CD4-positive, alpha-beta T cell (primary cell): ENCODE measurements around the gene ATM. TPM values are rescaled to one million over a fixed set of nuclear protein-coding genes. Genes with fewer than 3 reads are reported as not detected.
"Not testable (repeated sequence)": the region's sequence is repeated elsewhere in the genome, so short reads cannot be mapped to it uniquely, and the experiment has no call there.

Experiments used
- ATAC-seq: fragments of 200-7000 bp; cut with Tn5 transposase; one replicate; pipeline ENCODE4 v1.10.0; 2022; ENCODE audit warnings: mild to moderate bottlenecking; ENCODE audit not compliant: poor library complexity
- CTCF ChIA-PET: fragments of 350-600 bp; sonication (Branson Sonifier 250); formaldehyde crosslinking; loops from one replicate; lab custom pipeline; 2021; ENCODE audit warnings: antibody characterized with exemption, inconsistent platforms; lab: Charles Lee
- POLR2A ChIA-PET: fragments of 350-600 bp; sonication (Branson Sonifier 250); formaldehyde crosslinking; loops from one replicate; lab custom pipeline; 2021; ENCODE audit warnings: antibody characterized with exemption, inconsistent platforms; lab: Charles Lee
- DNase-seq, 14 experiments: peaks; one replicate each; pipeline ENCODE4 v3.0.0-alpha.2; 2013 to 2020; ENCODE audit warnings: mixed read lengths in 2 of 14
- H3K27ac ChIP-seq, 2 donors: one replicate each; pipeline versions ENCODE4 v1.5.1 to v1.7.0; 2013; ENCODE audit warnings: low read length in 2 of 2, low read depth in 1 of 2, mild to moderate bottlenecking in 1 of 2
- H3K27me3 ChIP-seq, 2 experiments: 1 replicate in 1 of 2; 2 replicates in 1 of 2; pipeline versions ENCODE4 v1.6.1 to v1.7.0; 2013; ENCODE audit warnings: low read length in 2 of 2, control low read depth in 1 of 2, mild to moderate bottlenecking in 1 of 2, moderate library complexity in 1 of 2; ENCODE audit not compliant: insufficient read depth in 2 of 2, control insufficient read depth in 1 of 2
- H3K36me3 ChIP-seq: one replicate; pipeline ENCODE4 v1.6.1; 2013; ENCODE audit warnings: low read length, control low read depth; ENCODE audit not compliant: insufficient read depth
- H3K4me1 ChIP-seq: one replicate; pipeline ENCODE4 v1.6.1; 2013; ENCODE audit warnings: low read length, control low read depth; ENCODE audit not compliant: insufficient read depth
- H3K4me3 ChIP-seq: one replicate; pipeline ENCODE4 v1.5.1; 2013; ENCODE audit warnings: mild to moderate bottlenecking, low read length, moderate library complexity
- H3K9me3 ChIP-seq, 2 experiments: 1 replicate in 1 of 2; 2 replicates in 1 of 2; pipeline versions ENCODE4 v1.6.1 to v1.7.0; 2013; ENCODE audit warnings: low read length in 2 of 2, mild to moderate bottlenecking in 2 of 2, control low read depth in 1 of 2, moderate library complexity in 1 of 2; ENCODE audit not compliant: control insufficient read depth in 1 of 2, insufficient read depth in 1 of 2
- H3K27ac Mint-ChIP-seq: one replicate; pipeline ENCODE4 v1.8.0; 2020; ENCODE audit warnings: mixed read lengths
- H3K27me3 Mint-ChIP-seq: one replicate; pipeline ENCODE4 v1.8.0; 2021; ENCODE audit warnings: mixed read lengths
- H3K36me3 Mint-ChIP-seq: one replicate; pipeline ENCODE4 v1.8.0; 2021; ENCODE audit warnings: low read depth, mixed read lengths
- H3K4me1 Mint-ChIP-seq: one replicate; pipeline ENCODE4 v1.8.0; 2021; ENCODE audit warnings: low read depth, mixed read lengths
- H3K4me3 Mint-ChIP-seq: one replicate; pipeline ENCODE4 v1.8.0; 2020; ENCODE audit warnings: mild to moderate bottlenecking, mixed read lengths
- H3K9me3 Mint-ChIP-seq: one replicate; pipeline ENCODE4 v1.8.0; 2020; ENCODE audit warnings: mixed read lengths
- intact Hi-C, 2 experiments: fragments of 100-400 bp; cut with DNase I in 1 of 2; cut with micrococcal nuclease in 1 of 2; formaldehyde crosslinking; loops; one replicate each; pipeline versions ENCODE4 v1.15.1 to v1.9.0; 2023 to 2025; cut with DNase I, micrococcal nuclease
- total RNA-seq, 174 experiments: library from RNA in 2 of 174; stranded (reverse) in 2 of 174; gene quantifications; one replicate each; pipeline ENCODE4 v1.2.3 and lab custom pipeline; 2021 to 2026
- TF ChIP-seq, protein P1 (sequence below): fragments of 200-600 bp; IDR thresholded peaks from one replicate; pipeline ENCODE4 v1.8.0; 2022; ENCODE audit warnings: antibody characterized with exemption, mild to moderate bottlenecking

Gene ATM
- total RNA-seq, 2 experiments from 2014 or later = 307 to 329 TPM

DNA sequence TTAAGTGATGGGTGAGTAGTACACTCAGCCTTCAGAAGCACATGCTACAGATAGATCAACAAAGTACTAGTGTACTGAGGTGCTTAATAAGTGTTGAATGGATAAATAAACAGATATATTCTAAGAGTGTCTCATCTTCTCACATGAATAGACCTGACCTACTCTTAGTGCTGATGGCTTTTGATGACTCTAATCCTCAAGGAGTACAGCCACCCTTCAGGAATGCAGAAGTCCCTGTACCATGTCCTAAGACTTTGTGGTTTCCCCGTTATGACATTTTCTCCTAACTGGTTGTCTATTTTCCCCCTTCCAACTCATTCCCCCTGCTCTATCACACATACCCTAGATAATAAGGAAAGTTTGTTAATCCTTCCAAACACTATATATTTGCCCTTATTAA lies 182.8 kb downstream of the ATM start:
- peaks cover 2% of the 10 kb centered on the region for H3K9me3 Mint-ChIP-seq
- POLR2A ChIA-PET = no interaction called here
- H3K9me3 ChIP-seq = no peaks in the 10 kb centered on the region

GRCh38 chr11:108414958-108415357 lies 192.1 kb downstream of the ATM start:
- Histone ChIP-seq H3K27ac (no peak overlapping the region), H3K9me3 (no peaks in the 10 kb centered on the region), H3K4me3 (no peak overlapping the region), H3K27me3 (no peaks in the 10 kb centered on the region), H3K36me3 (no peaks in the 10 kb centered on the region), H3K4me1 (no peaks in the 10 kb centered on the region)
- no peak for DNase-seq
- Mint-ChIP-seq H3K9me3 (no peaks in the 10 kb centered on the region), H3K4me1 (no peaks in the 10 kb centered on the region), H3K27ac (no peak overlapping the region), H3K27me3 (no peaks in the 10 kb centered on the region), H3K36me3 (no peaks in the 10 kb centered on the region), H3K4me3 (no peak overlapping the region)
- intact Hi-C loops = no loop called here
- CTCF ChIA-PET = no interaction called here
- TF ChIP-seq, protein P1, sequence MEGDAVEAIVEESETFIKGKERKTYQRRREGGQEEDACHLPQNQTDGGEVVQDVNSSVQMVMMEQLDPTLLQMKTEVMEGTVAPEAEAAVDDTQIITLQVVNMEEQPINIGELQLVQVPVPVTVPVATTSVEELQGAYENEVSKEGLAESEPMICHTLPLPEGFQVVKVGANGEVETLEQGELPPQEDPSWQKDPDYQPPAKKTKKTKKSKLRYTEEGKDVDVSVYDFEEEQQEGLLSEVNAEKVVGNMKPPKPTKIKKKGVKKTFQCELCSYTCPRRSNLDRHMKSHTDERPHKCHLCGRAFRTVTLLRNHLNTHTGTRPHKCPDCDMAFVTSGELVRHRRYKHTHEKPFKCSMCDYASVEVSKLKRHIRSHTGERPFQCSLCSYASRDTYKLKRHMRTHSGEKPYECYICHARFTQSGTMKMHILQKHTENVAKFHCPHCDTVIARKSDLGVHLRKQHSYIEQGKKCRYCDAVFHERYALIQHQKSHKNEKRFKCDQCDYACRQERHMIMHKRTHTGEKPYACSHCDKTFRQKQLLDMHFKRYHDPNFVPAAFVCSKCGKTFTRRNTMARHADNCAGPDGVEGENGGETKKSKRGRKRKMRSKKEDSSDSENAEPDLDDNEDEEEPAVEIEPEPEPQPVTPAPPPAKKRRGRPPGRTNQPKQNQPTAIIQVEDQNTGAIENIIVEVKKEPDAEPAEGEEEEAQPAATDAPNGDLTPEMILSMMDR = no peak
- ATAC-seq = no peak
- POLR2A ChIA-PET = no interaction called here

More for the DNA sequence above, 182.8 kb downstream of the ATM start:
- intact Hi-C loops = no loop called here
- ATAC-seq = no peak
- DNase-seq = no peak
- Histone ChIP-seq H3K27ac (no peak overlapping the region), H3K4me3 (no peak overlapping the region), H3K36me3 (no peaks in the 10 kb centered on the region), H3K4me1 (no peaks in the 10 kb centered on the region), H3K27me3 (no peaks in the 10 kb centered on the region)
- CTCF ChIA-PET = no interaction called here
- TF ChIP-seq, protein P1 = no peak
- H3K36me3 Mint-ChIP-seq = no peaks in the 10 kb centered on the region
- H3K4me1 Mint-ChIP-seq = no peaks in the 10 kb centered on the region
- no peak overlapping the region for H3K27ac Mint-ChIP-seq
- no peak overlapping the region for H3K4me3 Mint-ChIP-seq
- no peaks in the 10 kb centered on the region for H3K27me3 Mint-ChIP-seq

- H3K9me3 Mint-ChIP-seq, ATAC-seq, H3K9me3 ChIP-seq, H3K4me1 Mint-ChIP-seq, H3K36me3 ChIP-seq, H3K27me3 Mint-ChIP-seq, H3K4me3 Mint-ChIP-seq, H3K27me3 ChIP-seq, POLR2A ChIA-PET, H3K27ac Mint-ChIP-seq, H3K4me1 ChIP-seq, H3K27ac ChIP-seq, H3K4me3 ChIP-seq, CTCF ChIA-PET, H3K36me3 Mint-ChIP-seq: not testable (repeated sequence)
- intact Hi-C loops = loop anchor here (1.0 to 2.0 kb wide), 2 partner anchors 231 kb away; no protein-coding TSS in a partner anchor
- peak; percentile 9 to 55 (median 30) for DNase-seq
Measured at GRCh38 chr11:108417551-108417950, 194.7 kb downstream of the ATM start.

Other genes starting within 250 kb of the ATM start
- gene CUL5, start 214.2 kb upstream of the ATM start, total RNA-seq = 10 to 100 TPM; 65.5 to 67.6 TPM
- gene ACAT1, start 101.5 kb upstream of the ATM start, total RNA-seq = 10 to 100 TPM; 13.8 to 18.5 TPM
- gene NPAT, start 429 bp upstream of the ATM start, total RNA-seq = 10 to 100 TPM; 25.4 to 28.9 TPM
- under 1 TPM; 0.30 to 0.75 TPM for gene C11orf65, start 244.5 kb downstream of the ATM start, total RNA-seq